GM04504 (cell line): Measurements from ENCODE around the gene RPL7A.
"Not testable (repeated sequence)": the region's sequence is repeated elsewhere in the genome, so short reads cannot be mapped to it uniquely, and the experiment has no call there.

ENCODE experiments used
- DNase-seq: peaks from one replicate; pipeline ENCODE4 v3.0.0-alpha.2; 2012; ENCODE audit warnings: low read depth

RPL7A gene

GRCh38 chr9:133389025-133389557, 41.1 kb downstream of the RPL7A start:
- DNase-seq: no peak

GRCh38 chr9:133389562-133389961, 41.5 kb downstream of the RPL7A start:
- no peak for DNase-seq

GRCh38 chr9:133390713-133391112, 42.7 kb downstream of the RPL7A start:
- DNase-seq: no peak

- DNase-seq: not testable (repeated sequence)
Observed at GRCh38 chr9:133391449-133391848, 43.4 kb downstream of the RPL7A start.

GRCh38 chr9:133392308-133392707, 44.3 kb downstream of the RPL7A start:
- not testable (repeated sequence) for DNase-seq

- DNase-seq: no peak
Observed at GRCh38 chr9:133393399-133393798, 45.4 kb downstream of the RPL7A start.

- DNase-seq: no peak
Observed at GRCh38 chr9:133394687-133395271, 46.8 kb downstream of the RPL7A start.

GRCh38 chr9:133396952-133397351, 48.9 kb downstream of the RPL7A start:
- DNase-seq: no peak

GRCh38 chr9:133397370-133397769, 49.4 kb downstream of the RPL7A start:
- DNase-seq: no peak

GRCh38 chr9:133397895-133398294, 49.9 kb downstream of the RPL7A start:
- no peak for DNase-seq

- no peak for DNase-seq
Observed at GRCh38 chr9:133400292-133400691, 52.3 kb downstream of the RPL7A start.
